Subcutaneous adipose tissue (tissue), 4 donors: ENCODE results near the gene ADAM33. TPM values are rescaled to one million over a fixed set of nuclear protein-coding genes. Genes with fewer than 3 reads are reported as not detected.

Experiments
- CTCF ChIP-seq: fragments of 450-650 bp; IDR thresholded peaks from one replicate; pipeline ENCODE4 v1.5.1; 2016; ENCODE audit warnings: low read depth, mild to moderate bottlenecking, control low read depth, antibody characterized with exemption, moderate library complexity
- total RNA-seq, 4 donors: library from RNA; depleted of rRNA; stranded (reverse); fragments of >200 nt; gene quantifications; one replicate each; pipeline ENCODE4 v1.1.0, GENCODE V29; 2016

The ADAM33 gene
- total RNA-seq, 4 donors from 2014 or later = 23.6 to 43.9 (median 39.0) TPM

GRCh38 chr20:3692706-3693294 is 11.0 kb upstream of the ADAM33 start:
- TF ChIP-seq CTCF = no peak

- TF ChIP-seq CTCF = no peak
Measured at GRCh38 chr20:3691897-3692296, 10.1 kb upstream of the ADAM33 start.

- no peak for TF ChIP-seq CTCF
Measured at GRCh38 chr20:3691306-3691705, 9.5 kb upstream of the ADAM33 start.

GRCh38 chr20:3690413-3690812 is 8.6 kb upstream of the ADAM33 start:
- TF ChIP-seq CTCF = no peak

- TF ChIP-seq CTCF = no peak
Measured at GRCh38 chr20:3689978-3690377, 8.2 kb upstream of the ADAM33 start.

- no peak for TF ChIP-seq CTCF
Measured at GRCh38 chr20:3687655-3688054, 5.8 kb upstream of the ADAM33 start.

GRCh38 chr20:3686867-3687321 is 5.1 kb upstream of the ADAM33 start:
- TF ChIP-seq CTCF = no peak
